HepG2 (cell line): Measurements from ENCODE around the gene NPC1. TPM values are rescaled to one million over a fixed set of nuclear protein-coding genes. Genes with fewer than 3 reads are reported as not detected.

Experiments used
- CBFB ChIP-seq: sonication (generic); formaldehyde crosslinking; IDR thresholded peaks from 2 replicates; pipeline ENCODE4 v1.4.0; 2020; ENCODE audit warnings: missing genetic modification reagents
- FOXA3 ChIP-seq: IDR thresholded peaks from 2 replicates; pipeline ENCODE4 v1.6.1; 2016; ENCODE audit warnings: missing genetic modification reagents, missing compliant biosample characterization
- KLF13 ChIP-seq: sonication (generic); formaldehyde crosslinking; IDR thresholded peaks from 2 replicates; pipeline ENCODE4 v1.4.0; 2020; ENCODE audit warnings: mild to moderate bottlenecking, missing genetic modification reagents
- KLF6 ChIP-seq: IDR thresholded peaks from 2 replicates; pipeline ENCODE4 v1.8.0; 2016; ENCODE audit warnings: missing biosample characterization, missing genetic modification reagents
- MAF1 ChIP-seq: sonication (generic); formaldehyde crosslinking; IDR thresholded peaks from 2 replicates; pipeline ENCODE4 v1.5.0; 2020; ENCODE audit warnings: missing genetic modification reagents, borderline replicate concordance
- NCOA2 ChIP-seq: sonication (generic); formaldehyde crosslinking; IDR thresholded peaks from 2 replicates; pipeline ENCODE4 v1.8.0; 2022; ENCODE audit warnings: inconsistent platforms
- NR2F6 ChIP-seq, 2 experiments: IDR thresholded peaks; 2 replicates each; pipeline ENCODE4 v1.6.1; 2016; ENCODE audit warnings: antibody characterized with exemption in 1 of 2, mild to moderate bottlenecking in 1 of 2
- POGZ ChIP-seq: sonication (generic); formaldehyde crosslinking; IDR thresholded peaks from 2 replicates; pipeline ENCODE4 v1.4.0; 2020; ENCODE audit warnings: mild to moderate bottlenecking, missing genetic modification reagents
- POLR2AphosphoS5 ChIP-seq: IDR thresholded peaks from 2 replicates; pipeline ENCODE4 v1.6.1; 2012; ENCODE audit warnings: low read depth, low read length
- RCOR2 ChIP-seq: IDR thresholded peaks from 2 replicates; pipeline ENCODE4 v1.6.1; 2016; ENCODE audit warnings: missing biosample characterization, missing genetic modification reagents
- SOX5 ChIP-seq: IDR thresholded peaks from 2 replicates; pipeline ENCODE4 v1.6.1; 2016; ENCODE audit warnings: borderline replicate concordance
- TCF7 ChIP-seq: sonication (generic); IDR thresholded peaks from 2 replicates; pipeline ENCODE4 v1.6.1; 2016; ENCODE audit warnings: antibody characterized with exemption, low read depth
- TP53 ChIP-seq: sonication (generic); formaldehyde crosslinking; conservative IDR thresholded peaks from 2 replicates; pipeline ENCODE4 v1.4.0; 2020; ENCODE audit warnings: missing genetic modification reagents
- ZBTB46 ChIP-seq: sonication (generic); formaldehyde crosslinking; IDR thresholded peaks from 2 replicates; pipeline ENCODE4 v1.4.0; 2020; ENCODE audit warnings: mild to moderate bottlenecking, missing genetic modification reagents, borderline replicate concordance
- ZFP36 ChIP-seq: fragments of 150-350 bp; IDR thresholded peaks from 2 replicates; pipeline ENCODE4 v1.6.1; 2018; ENCODE audit warnings: borderline replicate concordance, low read length, low read depth; ENCODE audit not compliant: partially characterized antibody
- ZKSCAN5 ChIP-seq: sonication (generic); formaldehyde crosslinking; IDR thresholded peaks from 2 replicates; pipeline ENCODE4 v1.5.1; 2020; ENCODE audit warnings: mild to moderate bottlenecking, missing genetic modification reagents
- ZNF136 ChIP-seq: sonication (generic); formaldehyde crosslinking; IDR thresholded peaks from 2 replicates; pipeline ENCODE4 v1.8.1; 2022; ENCODE audit warnings: low read depth, mild to moderate bottlenecking, moderate library complexity, missing genetic modification reagents
- ZNF543 ChIP-seq: sonication (generic); formaldehyde crosslinking; IDR thresholded peaks from 2 replicates; pipeline ENCODE4 v1.4.0; 2020; ENCODE audit warnings: mild to moderate bottlenecking, missing genetic modification reagents
- ZNF589 ChIP-seq: sonication (generic); formaldehyde crosslinking; conservative IDR thresholded peaks from 2 replicates; pipeline ENCODE4 v1.8.0; 2022; ENCODE audit warnings: mild to moderate bottlenecking, moderate library complexity, missing genetic modification reagents
- ZNF616 ChIP-seq: sonication (generic); formaldehyde crosslinking; IDR thresholded peaks from 2 replicates; pipeline ENCODE4 v1.5.0; 2020; ENCODE audit warnings: low read depth, mild to moderate bottlenecking, missing genetic modification reagents
- ZNF660 ChIP-seq: sonication (generic); formaldehyde crosslinking; IDR thresholded peaks from 2 replicates; pipeline ENCODE4 v1.5.1; 2020; ENCODE audit warnings: mild to moderate bottlenecking, low read depth, missing genetic modification reagents, borderline replicate concordance
- ZNF891 ChIP-seq: sonication (generic); formaldehyde crosslinking; IDR thresholded peaks from 2 replicates; pipeline ENCODE4 v1.5.0; 2020; ENCODE audit warnings: mild to moderate bottlenecking, missing genetic modification reagents
- polyA plus RNA-seq, 8 experiments: library from polyadenylated mRNA; depleted of rRNA in 3 of 8; stranded (reverse) in 7 of 8; unstranded in 1 of 8; fragments of >200 nt; fragmentation: Illumina TruSeq in 4 of 8; extraction: Trizol in 4 of 8; gene quantifications; 2 replicates each; pipeline versions ENCODE4 v1.2.1 to v1.2.3, GENCODE V29; 2011 to 2016; ENCODE audit warnings: low read depth in 4 of 8, missing spikeins in 1 of 8, mixed read lengths in 1 of 8; ENCODE audit not compliant: insufficient read depth in 1 of 8
- total RNA-seq, 5 experiments: library from RNA; depleted of rRNA; stranded (reverse); fragments of >200 nt; fragmentation: Illumina TruSeq; extraction: Trizol; gene quantifications; 2 replicates each; pipeline ENCODE4 v1.2.3, GENCODE V29; 2016; ENCODE audit warnings: low read depth in 1 of 5
- TF ChIP-seq, protein P1 (sequence below): sonication (generic); formaldehyde crosslinking; conservative IDR thresholded peaks from 2 replicates; pipeline ENCODE4 v1.4.0; 2020; ENCODE audit warnings: missing genetic modification reagents
- TF ChIP-seq, protein P2 (sequence below): IDR thresholded peaks from 2 replicates; pipeline ENCODE4 v1.6.1; 2012; ENCODE audit warnings: inconsistent platforms
- TF ChIP-seq, protein P3 (sequence below): sonication (generic); formaldehyde crosslinking; conservative IDR thresholded peaks from 2 replicates; pipeline ENCODE4 v1.4.0; 2020; ENCODE audit warnings: mild to moderate bottlenecking, missing genetic modification reagents, moderate library complexity

The NPC1 gene
- total and polyA plus RNA-seq, 2 of the 13 experiments (the other 11 are each of a cell fraction or from before 2014, with no cell fraction given) = 46.5 to 114 TPM

GRCh38 chr18:23569299-23570063 is 16.8 kb downstream of the NPC1 start (continued):
- TF ChIP-seq, protein P1, sequence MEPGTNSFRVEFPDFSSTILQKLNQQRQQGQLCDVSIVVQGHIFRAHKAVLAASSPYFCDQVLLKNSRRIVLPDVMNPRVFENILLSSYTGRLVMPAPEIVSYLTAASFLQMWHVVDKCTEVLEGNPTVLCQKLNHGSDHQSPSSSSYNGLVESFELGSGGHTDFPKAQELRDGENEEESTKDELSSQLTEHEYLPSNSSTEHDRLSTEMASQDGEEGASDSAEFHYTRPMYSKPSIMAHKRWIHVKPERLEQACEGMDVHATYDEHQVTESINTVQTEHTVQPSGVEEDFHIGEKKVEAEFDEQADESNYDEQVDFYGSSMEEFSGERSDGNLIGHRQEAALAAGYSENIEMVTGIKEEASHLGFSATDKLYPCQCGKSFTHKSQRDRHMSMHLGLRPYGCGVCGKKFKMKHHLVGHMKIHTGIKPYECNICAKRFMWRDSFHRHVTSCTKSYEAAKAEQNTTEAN = 0 out of 2 replicates have a peak, but pooled peaks have one; percentile 13
- TF ChIP-seq NCOA2 (CRISPR knock-in tag) (no peak; the same call in 1 of the 2 replicates), FOXA3 (CRISPR knock-in tag) (peak; percentile 79), KLF13 (no peak), NR2F6 (IDR thresholded peaks at IDR 0.05) (0 out of 2 replicates have a peak, but pooled peaks have one; percentile 38), NR2F6 (CRISPR knock-in tag; IDR thresholded peaks at IDR 0.05) (peak; percentile 69), ZFP36 (no peak), ZNF660 (no peak), SOX5 (CRISPR knock-in tag) (peak; percentile 70; the same call in 1 of the 2 replicates), ZKSCAN5 (CRISPR knock-in tag) (no peak), ZNF616 (CRISPR knock-in tag) (no peak), TCF7 (peak; percentile 67), ZNF891 (CRISPR knock-in tag) (no peak), CBFB (CRISPR knock-in tag) (no peak), ZNF543 (CRISPR knock-in tag) (no peak), ZNF589 (CRISPR knock-in tag) (no peak), ZBTB46 (CRISPR knock-in tag) (no peak), RCOR2 (CRISPR knock-in tag) (peak; percentile 63), MAF1 (CRISPR knock-in tag) (no peak), POGZ (peak; percentile 47; the same call in 1 of the 2 replicates), ZNF136 (no peak), TP53 (no peak), KLF6 (CRISPR knock-in tag) (no peak), POLR2AphosphoS5 (no peak)
- TF ChIP-seq, protein P2, sequence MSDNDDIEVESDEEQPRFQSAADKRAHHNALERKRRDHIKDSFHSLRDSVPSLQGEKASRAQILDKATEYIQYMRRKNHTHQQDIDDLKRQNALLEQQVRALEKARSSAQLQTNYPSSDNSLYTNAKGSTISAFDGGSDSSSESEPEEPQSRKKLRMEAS = no peak
- TF ChIP-seq, protein P3, sequence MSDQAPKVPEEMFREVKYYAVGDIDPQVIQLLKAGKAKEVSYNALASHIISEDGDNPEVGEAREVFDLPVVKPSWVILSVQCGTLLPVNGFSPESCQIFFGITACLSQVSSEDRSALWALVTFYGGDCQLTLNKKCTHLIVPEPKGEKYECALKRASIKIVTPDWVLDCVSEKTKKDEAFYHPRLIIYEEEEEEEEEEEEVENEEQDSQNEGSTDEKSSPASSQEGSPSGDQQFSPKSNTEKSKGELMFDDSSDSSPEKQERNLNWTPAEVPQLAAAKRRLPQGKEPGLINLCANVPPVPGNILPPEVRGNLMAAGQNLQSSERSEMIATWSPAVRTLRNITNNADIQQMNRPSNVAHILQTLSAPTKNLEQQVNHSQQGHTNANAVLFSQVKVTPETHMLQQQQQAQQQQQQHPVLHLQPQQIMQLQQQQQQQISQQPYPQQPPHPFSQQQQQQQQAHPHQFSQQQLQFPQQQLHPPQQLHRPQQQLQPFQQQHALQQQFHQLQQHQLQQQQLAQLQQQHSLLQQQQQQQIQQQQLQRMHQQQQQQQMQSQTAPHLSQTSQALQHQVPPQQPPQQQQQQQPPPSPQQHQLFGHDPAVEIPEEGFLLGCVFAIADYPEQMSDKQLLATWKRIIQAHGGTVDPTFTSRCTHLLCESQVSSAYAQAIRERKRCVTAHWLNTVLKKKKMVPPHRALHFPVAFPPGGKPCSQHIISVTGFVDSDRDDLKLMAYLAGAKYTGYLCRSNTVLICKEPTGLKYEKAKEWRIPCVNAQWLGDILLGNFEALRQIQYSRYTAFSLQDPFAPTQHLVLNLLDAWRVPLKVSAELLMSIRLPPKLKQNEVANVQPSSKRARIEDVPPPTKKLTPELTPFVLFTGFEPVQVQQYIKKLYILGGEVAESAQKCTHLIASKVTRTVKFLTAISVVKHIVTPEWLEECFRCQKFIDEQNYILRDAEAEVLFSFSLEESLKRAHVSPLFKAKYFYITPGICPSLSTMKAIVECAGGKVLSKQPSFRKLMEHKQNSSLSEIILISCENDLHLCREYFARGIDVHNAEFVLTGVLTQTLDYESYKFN (CRISPR knock-in tag) = peak; percentile 88
